Fibroblast of the aortic adventitia (primary cell): ENCODE measurements around the gene PIERCE2. TPM values are rescaled to one million over a fixed set of nuclear protein-coding genes. Genes with fewer than 3 reads are reported as not detected.

Experiments used
- DNase-seq: peaks from one replicate; pipeline ENCODE4 v3.0.0-alpha.2; 2010; ENCODE audit warnings: low read depth
- H3K4me3 ChIP-seq: 2 replicates; pipeline ENCODE4 v1.5.1; 2011; ENCODE audit warnings: low read depth, mild to moderate bottlenecking, control low read depth, low read length, moderate library complexity
- total RNA-seq: library from RNA; depleted of rRNA; stranded (reverse); fragments of >200 nt; gene quantifications from 2 replicates; pipeline ENCODE4 v1.2.3, GENCODE V29; 2012; ENCODE audit warnings: low replicate concordance
- TF ChIP-seq, protein P1 (sequence below): IDR thresholded peaks from 2 replicates; pipeline ENCODE4 v1.5.1; 2011; ENCODE audit warnings: mild to moderate bottlenecking, low read length, control low read depth, inconsistent platforms; ENCODE audit not compliant: insufficient read depth

PIERCE2 gene, protein sequence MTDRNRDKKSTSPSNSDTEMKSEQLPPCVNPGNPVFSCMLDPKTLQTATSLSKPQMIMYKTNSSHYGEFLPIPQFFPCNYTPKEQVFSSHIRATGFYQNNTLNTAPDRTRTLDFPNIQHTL
- total RNA-seq = 6.6 TPM in 1 of 2 replicates, not detected in the other

DNA sequence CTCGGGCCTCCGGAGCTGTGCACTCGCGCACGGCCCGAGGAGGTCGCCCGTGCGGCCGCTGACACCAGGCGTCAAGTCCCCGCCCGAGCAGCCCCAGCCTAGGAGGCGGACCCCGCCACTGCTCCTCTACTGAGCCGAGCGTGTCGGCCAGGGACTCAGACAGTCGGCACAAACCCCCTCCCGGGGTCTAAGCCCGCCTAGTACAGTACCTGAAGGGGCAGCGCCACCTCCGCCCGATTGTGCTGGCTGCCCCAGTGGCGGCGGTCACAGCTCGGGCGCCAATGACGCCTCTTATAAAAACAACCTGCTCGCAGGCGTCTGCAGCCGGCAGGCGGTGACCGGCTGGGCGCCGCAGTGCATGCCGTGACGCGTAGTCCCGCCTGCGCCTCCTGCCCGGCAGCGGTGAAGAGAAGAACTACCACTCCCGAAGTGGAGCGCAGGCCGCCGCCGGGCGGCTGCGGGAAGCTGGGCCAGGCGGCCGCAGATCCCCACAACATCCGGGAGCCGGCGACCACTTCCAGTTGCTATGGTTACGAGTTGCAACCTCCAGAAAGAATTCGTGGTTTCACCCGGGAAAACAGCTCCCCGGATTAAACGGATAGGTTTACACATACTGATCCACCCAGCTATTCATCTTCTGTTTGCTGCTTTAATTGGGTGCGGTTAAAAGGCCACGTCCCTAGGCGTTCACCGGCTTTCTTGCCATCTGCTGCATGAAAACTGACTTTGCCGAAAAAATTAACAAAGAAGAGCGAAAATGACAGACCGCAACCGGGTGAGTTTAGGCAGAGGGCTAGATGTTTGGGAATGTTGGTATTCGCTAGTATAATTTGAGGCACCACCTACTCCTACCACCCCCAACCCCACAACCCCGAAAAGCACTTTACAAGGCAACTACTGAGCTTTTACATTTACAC lies at the start of gene PIERCE2, which contains the start of gene CCPG1:
Gene PIERCE2, plus strand, starts transcription at position 484 of the 917 bp plus-strand sequence. Its CDS starts 274 bp downstream, at position 758.
Gene CCPG1, minus strand, starts transcription at position 348 of the 917 bp plus-strand sequence. CDS start 18,935 bp downstream, outside the sequence.
- peak within 1 kb of the TSS; percentile 78 for H3K4me3 ChIP-seq
- peak; percentile 94 for DNase-seq
- TF ChIP-seq, protein P1, sequence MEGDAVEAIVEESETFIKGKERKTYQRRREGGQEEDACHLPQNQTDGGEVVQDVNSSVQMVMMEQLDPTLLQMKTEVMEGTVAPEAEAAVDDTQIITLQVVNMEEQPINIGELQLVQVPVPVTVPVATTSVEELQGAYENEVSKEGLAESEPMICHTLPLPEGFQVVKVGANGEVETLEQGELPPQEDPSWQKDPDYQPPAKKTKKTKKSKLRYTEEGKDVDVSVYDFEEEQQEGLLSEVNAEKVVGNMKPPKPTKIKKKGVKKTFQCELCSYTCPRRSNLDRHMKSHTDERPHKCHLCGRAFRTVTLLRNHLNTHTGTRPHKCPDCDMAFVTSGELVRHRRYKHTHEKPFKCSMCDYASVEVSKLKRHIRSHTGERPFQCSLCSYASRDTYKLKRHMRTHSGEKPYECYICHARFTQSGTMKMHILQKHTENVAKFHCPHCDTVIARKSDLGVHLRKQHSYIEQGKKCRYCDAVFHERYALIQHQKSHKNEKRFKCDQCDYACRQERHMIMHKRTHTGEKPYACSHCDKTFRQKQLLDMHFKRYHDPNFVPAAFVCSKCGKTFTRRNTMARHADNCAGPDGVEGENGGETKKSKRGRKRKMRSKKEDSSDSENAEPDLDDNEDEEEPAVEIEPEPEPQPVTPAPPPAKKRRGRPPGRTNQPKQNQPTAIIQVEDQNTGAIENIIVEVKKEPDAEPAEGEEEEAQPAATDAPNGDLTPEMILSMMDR = peak; percentile 74

DNA sequence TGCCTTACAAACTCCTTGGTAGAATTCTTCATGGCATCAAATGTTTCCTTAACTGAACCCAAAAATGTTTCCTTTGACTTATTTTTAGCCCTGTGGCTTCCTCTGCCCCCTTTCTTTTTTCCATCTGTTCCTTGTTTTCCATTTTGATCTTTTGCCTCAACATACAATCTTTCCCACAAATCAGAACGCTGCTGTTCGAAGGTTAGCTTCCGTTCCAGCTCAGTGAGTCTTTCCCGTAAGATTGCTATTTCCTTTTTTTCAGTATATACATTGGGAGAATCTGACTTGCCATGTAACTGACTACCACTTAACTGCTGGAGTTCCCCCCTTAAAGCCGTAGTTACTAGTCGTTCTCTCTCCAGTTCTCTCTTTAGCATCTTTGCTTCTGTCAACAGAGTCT lies 48.0 kb upstream of the PIERCE2 start:
- TF ChIP-seq, protein P1 = no peak
- H3K4me3 ChIP-seq = no peak overlapping the region
- no peak for DNase-seq

DNA sequence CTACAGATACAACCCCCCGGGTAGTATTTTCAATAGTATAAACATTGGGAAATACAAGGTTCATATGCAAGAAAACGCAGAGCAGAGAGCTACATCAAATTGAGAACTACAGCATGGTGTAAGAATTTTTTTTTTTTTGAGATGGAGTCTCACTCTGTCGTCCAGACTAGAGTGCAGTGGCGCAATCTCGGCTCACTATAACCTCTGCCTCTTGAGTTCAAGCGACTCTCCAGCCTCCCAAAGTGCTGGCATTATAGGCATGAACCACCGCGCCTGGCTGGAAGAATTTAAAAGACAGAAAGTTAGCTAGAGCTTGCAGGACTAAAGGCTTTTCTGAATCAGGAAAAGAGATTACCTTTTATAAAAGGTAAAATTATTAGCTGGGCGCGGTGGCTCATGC lies 47.2 kb upstream of the PIERCE2 start:
- no peak overlapping the region for H3K4me3 ChIP-seq
- TF ChIP-seq, protein P1 = no peak
- no peak for DNase-seq

DNA sequence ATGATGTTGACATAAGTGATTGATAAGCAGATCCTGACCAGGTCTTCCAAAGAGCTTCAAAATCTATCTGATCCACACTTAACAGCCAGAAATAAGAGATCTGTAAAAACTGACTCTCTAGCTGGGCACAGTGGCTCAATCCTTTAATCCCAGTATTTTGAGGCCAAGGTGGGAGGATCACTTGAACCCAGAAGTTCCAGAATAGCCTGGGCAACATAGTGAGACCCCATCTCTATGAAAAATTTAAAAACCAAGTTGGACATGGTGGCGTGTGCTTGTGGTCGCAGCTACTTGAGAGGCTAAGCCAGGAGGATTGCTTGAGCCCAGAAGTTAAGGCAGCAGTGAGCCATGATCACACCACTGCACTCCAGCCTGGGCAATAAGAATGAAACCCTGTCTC lies 45.7 kb upstream of the PIERCE2 start:
- H3K4me3 ChIP-seq = no peak overlapping the region
- no peak for DNase-seq
- TF ChIP-seq, protein P1 = no peak

DNA sequence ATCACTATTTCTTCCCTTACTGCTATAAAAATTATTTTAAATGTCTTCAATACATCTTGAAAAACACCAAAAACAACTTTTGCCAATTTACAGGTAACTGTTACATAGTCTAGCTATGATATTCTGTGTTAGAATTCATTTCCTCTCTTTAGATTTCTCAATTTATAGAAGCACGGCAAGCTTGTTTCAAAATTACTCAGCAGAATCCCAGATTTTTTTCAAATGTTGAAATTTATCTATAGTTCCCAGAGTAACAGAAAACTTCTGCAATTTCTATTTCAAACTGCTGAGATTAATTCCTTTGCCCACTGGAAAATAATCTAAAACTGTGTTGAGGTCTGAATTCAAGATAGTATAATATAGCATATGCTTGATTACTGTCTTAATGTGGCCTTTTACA lies 41.3 kb upstream of the PIERCE2 start:
- DNase-seq = no peak
- H3K4me3 ChIP-seq = no peak overlapping the region
- TF ChIP-seq, protein P1 = no peak

DNA sequence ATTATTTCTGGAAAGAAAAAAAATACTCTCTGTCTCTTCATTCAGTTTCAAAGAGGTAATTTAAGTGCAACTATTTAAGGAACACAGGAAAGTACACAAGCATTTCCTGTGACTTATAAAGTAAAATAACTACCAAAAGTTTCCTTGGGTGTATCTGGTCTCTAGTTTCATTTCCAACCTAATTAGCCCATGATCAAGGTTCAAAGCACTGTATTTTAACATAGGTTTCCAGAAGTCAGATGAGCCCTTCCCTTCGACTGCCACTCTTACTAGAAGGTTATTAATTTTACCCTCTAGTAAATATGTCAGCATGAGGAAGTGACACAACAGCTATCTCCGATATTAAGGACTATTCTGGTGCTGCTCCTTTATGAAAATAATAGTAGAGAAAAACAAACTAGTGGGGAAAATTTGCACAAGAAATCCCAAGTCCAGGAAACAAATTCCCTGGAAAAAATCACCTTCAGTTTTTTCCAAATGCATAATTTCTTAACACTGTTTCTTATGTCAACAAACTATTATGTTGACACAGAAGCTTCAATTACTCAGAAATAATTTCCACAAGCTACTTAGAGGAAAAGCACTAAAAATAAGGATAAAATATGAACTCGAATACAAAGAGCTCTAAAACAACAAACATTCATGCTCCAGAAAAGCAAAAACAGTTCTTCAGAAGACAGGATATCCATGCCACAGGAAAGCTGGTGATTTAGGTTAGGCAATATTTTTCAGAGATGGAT lies 35.4 kb upstream of the PIERCE2 start:
- no peak overlapping the region for H3K4me3 ChIP-seq
- DNase-seq = no peak
- TF ChIP-seq, protein P1 = no peak
